Ovary (tissue), 9 donors: ENCODE measurements around the gene SERINC3. TPM values are rescaled to one million over a fixed set of nuclear protein-coding genes. Genes with fewer than 3 reads are reported as not detected.

ENCODE experiments used
- DNase-seq, 5 donors: peaks; one replicate each; pipeline ENCODE4 v3.0.0-alpha.2; 2019 to 2020
- H3K27ac ChIP-seq, 2 donors: fragments of 200-600 bp; one replicate each; pipeline versions ENCODE4 v1.5.1 to v1.8.0; 2019 to 2022
- H3K27me3 ChIP-seq: fragments of 200-600 bp; one replicate; pipeline ENCODE4 v1.8.0; 2022
- H3K36me3 ChIP-seq: fragments of 200-600 bp; sonication (generic); one replicate; pipeline ENCODE4 v1.5.1; 2019
- H3K4me1 ChIP-seq: one replicate; pipeline ENCODE4 v1.8.1; 2013; ENCODE audit warnings: mild to moderate bottlenecking, moderate library complexity; ENCODE audit not compliant: insufficient read depth
- H3K4me3 ChIP-seq: fragments of 200-600 bp; sonication (generic); one replicate; pipeline ENCODE4 v1.5.1; 2017
- H3K9me3 ChIP-seq, 2 donors: fragments of 200-600 bp in 1 of 2; sonication (generic) in 1 of 2; one replicate each; pipeline versions ENCODE4 v1.5.1 to v1.8.1; 2013 to 2019; ENCODE audit warnings: mild to moderate bottlenecking in 1 of 2, moderate library complexity in 1 of 2
- CTCF ChIP-seq, 3 donors: fragments of 450-650 bp in 2 of 3; fragments of 200-600 bp in 1 of 3; IDR thresholded peaks; one replicate each; pipeline versions ENCODE4 v1.5.1 to v1.8.0; 2016 to 2022; ENCODE audit warnings: antibody characterized with exemption in 3 of 3, mild to moderate bottlenecking in 1 of 3
- EP300 ChIP-seq: sonication (generic); formaldehyde crosslinking; IDR thresholded peaks from one replicate; pipeline ENCODE4 v1.6.1; 2017; ENCODE audit warnings: antibody characterized with exemption
- POLR2A ChIP-seq: fragments of 450-650 bp; IDR thresholded peaks from one replicate; pipeline ENCODE4 v1.6.1; 2017; ENCODE audit warnings: antibody characterized with exemption, mild to moderate bottlenecking, moderate library complexity
- WGBS, 3 donors: extraction: QIAGEN DNeasy Blood & Tissue Kit in 1 of 3; methylation state at CpG; one replicate each; pipeline versions ENCODE4 v1.1.5 to v1.1.7; 2013 to 2017; 5-methylcytosine and 5-hydroxymethylcytosine counted together
- intact Hi-C, 4 donors: fragments of 100-400 bp; cut with DNase I; formaldehyde crosslinking; loops; one replicate each; pipeline versions ENCODE4 v1.11.0 to v1.15.1; 2022 to 2023
- polyA plus RNA-seq, 2 donors: library from polyadenylated mRNA; stranded (reverse); fragments of 200-250 nt in 1 of 2; fragments of 350-450 nt in 1 of 2; fragmentation: Illumina TruSeq in 1 of 2; extraction: RNeasy Lipid Tissue Mini Kit (QIAGEN cat#74804) in 1 of 2; gene quantifications; one replicate each; pipeline ENCODE4 v1.2.3, GENCODE V29; 2013 to 2014
- total RNA-seq, 7 donors: library from RNA; depleted of rRNA in 2 of 7; stranded (reverse); fragments of >200 nt in 2 of 7; fragmentation: NEBNext Ultra II Directional in 3 of 7; extraction: Animal tissue kit (Norgen Biotek cat#: 25700) in 3 of 7; gene quantifications; one replicate each; pipeline versions ENCODE4 v1.1.0 to v1.2.4, GENCODE V29; 2016 to 2023
- donor health status: DM: no; HTN: no; CAD: no; lungs with moderate emphysema.
- donor health status: DM: no; HTN: no; CAD: no.
- donor health status: Bipolar disorder and iron deficiency.
- donor health status: DM: yes; HTN: yes; CAD: no.
- donor health status: DM: no; HTN: no; CAD: no.
- donor health status: DM: yes; HTN: yes; CAD: no.

Gene SERINC3
- total and polyA plus RNA-seq, 9 donors: 52.1 to 171 (median 90.1) TPM

- no peaks in the 10 kb centered on the region for H3K9me3 ChIP-seq
- WGBS, 3 donors: 84 to 87% (median 86%) methylated on average over 8 of the region's 8 CpGs
- DNase-seq: no peak
- no peak for TF ChIP-seq EP300
- TF ChIP-seq CTCF (IDR thresholded peaks at IDR 0.05): no peak
- no peak for TF ChIP-seq POLR2A
- H3K27me3 ChIP-seq: no peaks in the 10 kb centered on the region
- no peak overlapping the region for H3K4me3 ChIP-seq
- H3K27ac ChIP-seq: no peak overlapping the region
- no peaks in the 10 kb centered on the region for H3K4me1 ChIP-seq
- H3K36me3 ChIP-seq: no peaks in the 10 kb centered on the region
- intact Hi-C loops: no loop called here
Measured at GRCh38 chr20:44456611-44457010, 65.3 kb downstream of the SERINC3 start.

- Histone ChIP-seq H3K9me3 (no peaks in the 10 kb centered on the region), H3K27ac (no peak overlapping the region), H3K4me3 (no peak overlapping the region), H3K27me3 (no peaks in the 10 kb centered on the region), H3K36me3 (no peaks in the 10 kb centered on the region), H3K4me1 (no peaks in the 10 kb centered on the region)
- intact Hi-C loops: no loop called here
- no peak for TF ChIP-seq EP300
- no peak for TF ChIP-seq POLR2A
- TF ChIP-seq CTCF (IDR thresholded peaks at IDR 0.05): no peak
- no peak for DNase-seq
- WGBS, 3 donors: 71 to 83% (median 73%) methylated on average over 3 of the region's 3 CpGs
Measured at GRCh38 chr20:44455126-44455525, 66.7 kb downstream of the SERINC3 start.

GRCh38 chr20:44454306-44454963 lies 67.4 kb downstream of the SERINC3 start:
- WGBS, 3 donors: 83 to 86% (median 85%) methylated on average over 7 of the region's 7 CpGs
- no peak overlapping the region for H3K4me3 ChIP-seq
- no peaks in the 10 kb centered on the region for H3K9me3 ChIP-seq
- intact Hi-C loops: no loop called here
- no peak for TF ChIP-seq EP300
- no peak for TF ChIP-seq CTCF (IDR thresholded peaks at IDR 0.05)
- no peak for TF ChIP-seq POLR2A
- no peak for DNase-seq
- H3K27ac ChIP-seq: no peak overlapping the region
- H3K36me3 ChIP-seq: no peaks in the 10 kb centered on the region
- no peaks in the 10 kb centered on the region for H3K4me1 ChIP-seq
- no peaks in the 10 kb centered on the region for H3K27me3 ChIP-seq

GRCh38 chr20:44450903-44451450 lies 70.9 kb downstream of the SERINC3 start:
- Histone ChIP-seq H3K27ac (no peak overlapping the region), H3K9me3 (no peaks in the 10 kb centered on the region), H3K27me3 (no peaks in the 10 kb centered on the region), H3K36me3 (no peaks in the 10 kb centered on the region), H3K4me1 (no peaks in the 10 kb centered on the region), H3K4me3 (no peak overlapping the region)
- WGBS, 3 donors: 77 to 87% (median 84%) methylated on average over 7 of the region's 7 CpGs
- no peak for DNase-seq
- intact Hi-C loops: no loop called here
- no peak for TF ChIP-seq CTCF (IDR thresholded peaks at IDR 0.05)
- no peak for TF ChIP-seq POLR2A
- no peak for TF ChIP-seq EP300
